Stomach (tissue), 9 donors: ENCODE results near the gene ORAI1. TPM values are rescaled to one million over a fixed set of nuclear protein-coding genes. Genes with fewer than 3 reads are reported as not detected.
A peak's percentile ranks its signal among the peaks of the same experiment; 100 is the strongest.

Experiments used
- DNase-seq, 2 donors: peaks; one replicate each; pipeline versions ENCODE4 v3.0.0 to v3.0.0-alpha.2; 2013 to 2019
- H3K27ac ChIP-seq, 5 donors: fragments of 200-600 bp in 4 of 5; sonication (generic) in 4 of 5; one replicate each; pipeline ENCODE4 v1.5.1; 2013 to 2019; ENCODE audit warnings: mild to moderate bottlenecking in 1 of 5, moderate library complexity in 1 of 5
- H3K27me3 ChIP-seq, 3 donors: fragments of 200-600 bp; sonication (generic); one replicate each; pipeline ENCODE4 v1.5.1; 2017 to 2019; ENCODE audit warnings: mixed run types in 1 of 3
- H3K36me3 ChIP-seq, 4 donors: fragments of 200-600 bp; sonication (generic); 1 replicate in 3 of 4; 2 replicates in 1 of 4; pipeline ENCODE4 v1.5.1; 2016 to 2019
- H3K4me1 ChIP-seq, 4 donors: fragments of 200-600 bp; sonication (generic); one replicate each; pipeline ENCODE4 v1.5.1; 2016 to 2019
- H3K4me3 ChIP-seq, 4 donors: fragments of 200-600 bp; sonication (generic) in 3 of 4; one replicate each; pipeline ENCODE4 v1.5.1; 2016 to 2019; ENCODE audit warnings: mild to moderate bottlenecking in 1 of 4
- H3K9me3 ChIP-seq, 4 donors: fragments of 200-600 bp; sonication (generic); one replicate each; pipeline ENCODE4 v1.5.1; 2016 to 2019
- CTCF ChIP-seq, 7 experiments: fragments of 450-650 bp in 4 of 7; fragments of 200-600 bp in 3 of 7; sonication (generic) in 3 of 7; IDR thresholded peaks; one replicate each; pipeline ENCODE4 v1.5.1; 2016 to 2019; ENCODE audit warnings: antibody characterized with exemption in 7 of 7, control low read depth in 2 of 7, mild to moderate bottlenecking in 1 of 7
- EP300 ChIP-seq: sonication (generic); formaldehyde crosslinking; IDR thresholded peaks from one replicate; pipeline ENCODE4 v1.6.1; 2017; ENCODE audit warnings: antibody characterized with exemption
- POLR2A ChIP-seq, 4 donors: fragments of 450-650 bp; IDR thresholded peaks; one replicate each; pipeline ENCODE4 v1.6.1; 2016; ENCODE audit warnings: antibody characterized with exemption in 4 of 4, control low read depth in 2 of 4, mild to moderate bottlenecking in 1 of 4, moderate library complexity in 1 of 4
- POLR2AphosphoS5 ChIP-seq, 3 donors: sonication (generic); formaldehyde crosslinking; IDR thresholded peaks; one replicate each; pipeline ENCODE4 v1.6.1; 2016; ENCODE audit warnings: antibody characterized with exemption in 3 of 3
- WGBS, 5 donors: extraction: QIAGEN DNeasy Blood & Tissue Kit in 3 of 5; methylation state at CpG; one replicate each; pipeline versions ENCODE4 v1.1.5 to v1.1.7; 2013 to 2018; 5-methylcytosine and 5-hydroxymethylcytosine counted together
- intact Hi-C: fragments of 100-400 bp; cut with DNase I; formaldehyde crosslinking; loops from one replicate; pipeline ENCODE4 v1.15.1; 2023; ENCODE audit warnings: low total_unique reads
- polyA plus RNA-seq, 3 donors: library from polyadenylated mRNA; stranded (reverse); fragments of 200-250 nt; gene quantifications; one replicate each; pipeline ENCODE4 v1.2.3, GENCODE V29; 2013
- total RNA-seq, 5 donors: library from RNA; depleted of rRNA; stranded (reverse); fragments of >200 nt; gene quantifications; one replicate each; pipeline versions ENCODE4 v1.1.0 to v1.2.3, GENCODE V29; 2014 to 2016
- donor health status: healthy with polysubstance abuse.
- donor health status: Bipolar disorder and iron deficiency.
- donor health status: healthy.

ORAI1 gene
- total and polyA plus RNA-seq, 8 donors: 0.45 to 37.9 (median 8.6) TPM

DNA sequence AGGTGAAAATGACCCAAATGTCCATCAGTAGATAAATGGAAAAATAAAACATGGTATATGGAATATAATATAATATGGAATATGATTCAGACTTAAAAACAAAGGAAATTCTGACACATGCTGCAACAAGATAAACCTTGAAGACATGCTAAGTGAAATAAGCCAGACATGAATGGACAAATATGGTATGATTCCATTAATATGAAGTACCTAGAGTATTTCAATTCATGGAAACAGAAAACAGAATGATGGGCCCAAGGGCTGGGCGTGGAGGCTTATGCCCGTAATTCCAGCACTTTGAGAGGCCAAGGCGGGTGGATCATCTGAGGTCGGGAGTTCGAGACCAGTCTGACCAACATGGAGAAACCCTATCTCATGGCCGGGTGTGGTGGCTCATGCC is 22.7 kb upstream of the ORAI1 start:
- no peaks in the 10 kb centered on the region for H3K27me3 ChIP-seq
- TF ChIP-seq CTCF (IDR thresholded peaks at IDR 0.05) (no peak), EP300 (no peak), POLR2AphosphoS5 (IDR thresholded peaks at IDR 0.05) (no peak), POLR2A (IDR thresholded peaks at IDR 0.05) (no peak)
- peaks cover 6 to 33% (median 18%) of the 10 kb centered on the region in 4 donors for H3K4me1 ChIP-seq
- H3K36me3 ChIP-seq: no peaks in the 10 kb centered on the region
- intact Hi-C loops: no loop called here
- DNase-seq: no peak
- no peaks in the 10 kb centered on the region for H3K9me3 ChIP-seq
- no peak overlapping the region for H3K4me3 ChIP-seq
- WGBS, 5 donors: 92 to 96% (median 94%) methylated on average over 6 of the region's 6 CpGs
- H3K27ac ChIP-seq: no peak overlapping the region

GRCh38 chr12:121608301-121608700 is 18.0 kb upstream of the ORAI1 start:
- intact Hi-C loops: no loop called here

GRCh38 chr12:121610239-121611149 is 15.8 kb upstream of the ORAI1 start:
- TF ChIP-seq POLR2AphosphoS5 (IDR thresholded peaks at IDR 0.05) (peak in 1 of 3 donors; percentile 16), POLR2A (IDR thresholded peaks at IDR 0.05) (no peak), CTCF (IDR thresholded peaks at IDR 0.05) (no peak)
- peaks cover 0 to 22% (median 7%) of the 10 kb centered on the region in 4 donors for H3K4me1 ChIP-seq
- no peak overlapping the region for H3K4me3 ChIP-seq
- intact Hi-C loops: no loop called here
- no peaks in the 10 kb centered on the region for H3K27me3 ChIP-seq
- no peaks in the 10 kb centered on the region for H3K36me3 ChIP-seq
- peak in 1 of 2 donors; percentile 60 for DNase-seq
- H3K9me3 ChIP-seq: no peaks in the 10 kb centered on the region
- peak overlapping the region in 4 of 5 donors; percentile 28 to 77 (median 60) for H3K27ac ChIP-seq
- WGBS, 5 donors: 20 to 36% (median 31%) methylated on average over 11 of the region's 11 CpGs

More at GRCh38 chr12:121608301-121608700, 18.0 kb upstream of the ORAI1 start:
- Histone ChIP-seq H3K27ac (no peak overlapping the region), H3K4me3 (no peak overlapping the region), H3K36me3 (no peaks in the 10 kb centered on the region), H3K9me3 (no peaks in the 10 kb centered on the region), H3K4me1 (peaks cover 0 to 22% (median 7%) of the 10 kb centered on the region in 4 donors), H3K27me3 (no peaks in the 10 kb centered on the region)
- WGBS, 5 donors: 89 to 94% (median 93%) methylated on average over 5 to 6 of the region's 6 CpGs
- no peak for TF ChIP-seq POLR2AphosphoS5 (IDR thresholded peaks at IDR 0.05)
- no peak for TF ChIP-seq CTCF (IDR thresholded peaks at IDR 0.05)
- TF ChIP-seq POLR2A (IDR thresholded peaks at IDR 0.05): no peak
- TF ChIP-seq EP300: no peak
- DNase-seq: no peak

DNA sequence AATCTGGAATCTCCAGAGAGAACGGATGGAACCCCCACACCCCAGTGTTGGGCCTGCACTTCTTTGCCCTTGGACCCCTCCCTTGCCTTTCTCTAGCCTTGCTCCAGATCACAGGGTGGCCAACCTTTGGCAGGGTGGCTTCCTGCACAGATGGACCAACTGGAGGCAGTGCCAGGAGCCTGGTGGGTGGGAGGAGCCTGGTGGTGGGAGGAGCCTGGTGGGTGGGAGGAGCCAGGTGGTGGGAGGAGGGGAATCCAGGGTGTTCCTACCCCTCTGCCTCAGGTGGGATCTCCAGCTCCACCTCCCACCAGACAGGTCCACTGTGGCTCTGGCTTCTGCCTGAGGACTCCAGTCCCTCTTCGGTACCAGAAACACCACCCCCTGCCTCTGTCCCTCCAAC is 15.0 kb upstream of the ORAI1 start:
- DNase-seq: no peak
- intact Hi-C loops: no loop called here
- Histone ChIP-seq H3K27me3 (no peaks in the 10 kb centered on the region), H3K4me3 (no peak overlapping the region), H3K4me1 (peaks cover 0 to 22% (median 7%) of the 10 kb centered on the region in 4 donors), H3K27ac (peak overlapping the region in 4 of 5 donors; percentile 28 to 77 (median 60)), H3K36me3 (no peaks in the 10 kb centered on the region), H3K9me3 (no peaks in the 10 kb centered on the region)
- TF ChIP-seq POLR2AphosphoS5 (IDR thresholded peaks at IDR 0.05) (no peak), CTCF (IDR thresholded peaks at IDR 0.05) (no peak), POLR2A (IDR thresholded peaks at IDR 0.05) (no peak), EP300 (no peak)
- 81 to 97% (median 84%) methylated on average over 2 of the region's 2 CpGs for WGBS, 5 donors
